HG02938 (cell line): ENCODE measurements around the gene PITRM1.

Experiments
- ATAC-seq: cut with Tn5 transposase; IDR thresholded peaks from one replicate; pipeline ENCODE4 v1.9.1; 2021; ENCODE audit warnings: mild to moderate bottlenecking, moderate library complexity; ENCODE audit not compliant: unreplicated experiment

Gene PITRM1

DNA sequence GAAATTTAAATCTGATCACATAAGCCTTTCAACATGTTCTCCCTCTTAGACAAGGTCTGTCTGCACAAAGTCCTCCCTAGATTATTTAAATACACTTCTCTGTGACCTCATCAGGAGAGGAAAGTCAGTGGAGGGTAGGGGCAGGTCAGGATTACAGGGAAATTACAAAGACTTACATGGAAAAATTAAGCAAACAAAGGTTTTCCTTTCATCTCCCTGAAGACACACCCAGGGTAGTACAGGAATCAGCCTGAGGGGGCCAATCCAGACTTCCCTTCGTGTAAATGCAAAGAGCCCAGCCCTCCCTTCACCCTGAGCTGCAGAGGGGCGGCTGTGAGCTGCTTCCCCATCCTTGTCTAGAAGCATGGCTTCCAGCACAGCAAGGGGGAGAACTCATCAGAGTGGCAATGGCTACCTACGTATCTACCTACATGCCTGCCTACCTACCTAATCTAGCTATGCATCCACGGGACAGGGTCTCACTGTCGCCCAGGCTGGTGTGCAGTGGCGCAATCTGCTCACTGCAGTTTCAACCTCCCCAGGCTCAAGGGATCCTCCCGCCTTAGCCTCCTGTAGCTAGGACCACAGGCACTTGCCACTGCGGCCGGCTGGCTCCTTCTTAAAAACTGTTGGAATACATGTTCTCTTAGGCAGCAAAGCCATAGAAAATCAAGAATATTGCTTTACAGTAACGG lies 33.2 kb downstream of the PITRM1 start:
- ATAC-seq = no peak

DNA sequence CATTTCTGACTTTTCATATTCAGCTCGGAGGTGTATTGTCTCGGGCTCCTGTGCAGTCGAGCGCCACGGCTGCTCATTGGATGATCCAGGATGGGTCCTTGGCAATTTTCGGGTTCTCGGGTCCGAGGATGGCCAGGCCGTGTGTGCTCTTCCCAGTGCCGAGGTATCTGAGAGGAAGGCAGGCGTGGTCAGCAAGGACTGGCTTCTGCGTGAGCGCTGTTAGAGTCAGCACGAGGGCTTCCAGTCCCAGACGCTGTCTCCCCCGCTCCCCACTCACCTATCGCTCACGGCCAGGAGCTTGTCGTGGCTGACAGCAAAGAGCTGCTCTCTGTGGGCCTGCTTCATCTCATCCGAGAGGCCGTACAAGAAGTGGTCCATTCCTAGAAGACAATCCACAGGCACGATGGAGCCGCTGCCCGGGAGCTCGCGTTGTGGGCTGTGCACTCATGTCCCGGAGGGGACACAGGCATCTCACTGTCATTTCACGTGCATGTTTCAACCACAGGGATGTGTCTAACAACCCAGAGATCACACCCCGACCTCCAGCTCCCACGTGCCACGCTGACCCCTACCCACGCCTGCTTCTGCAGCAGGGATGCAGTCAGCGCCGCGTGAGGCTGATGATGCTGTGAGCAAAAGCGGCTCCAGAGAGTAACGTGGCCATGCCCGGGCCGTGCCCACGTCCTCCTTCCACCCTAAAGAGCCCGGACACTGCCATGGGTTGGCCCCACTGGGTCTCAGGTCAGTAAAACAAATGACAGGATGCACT lies 34.4 kb downstream of the PITRM1 start:
- no peak for ATAC-seq

- no peak for ATAC-seq
Observed at GRCh38 chr10:3136763-3137611, 35.6 kb downstream of the PITRM1 start.

GRCh38 chr10:3136336-3136735 lies 36.2 kb downstream of the PITRM1 start:
- ATAC-seq = no peak

DNA sequence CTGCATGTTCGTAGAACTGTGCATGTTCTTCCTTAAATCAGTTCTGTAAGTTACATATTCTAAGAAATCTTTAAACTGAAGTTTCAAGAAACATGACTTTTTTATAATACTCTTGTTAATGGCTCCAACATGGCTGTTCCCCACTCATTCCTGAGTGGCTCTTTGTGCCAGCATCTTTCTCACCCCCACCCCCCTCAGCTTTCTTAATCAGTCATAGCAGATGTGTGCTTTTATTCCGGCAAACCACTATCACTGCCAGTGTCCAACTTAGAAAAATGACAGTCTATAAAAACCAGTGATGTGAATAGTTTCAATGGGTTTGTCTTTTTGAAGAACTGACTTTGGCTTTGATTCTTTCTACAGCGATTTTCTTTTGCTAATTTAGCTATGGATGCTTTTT lies 37.6 kb downstream of the PITRM1 start:
- no peak for ATAC-seq

GRCh38 chr10:3133948-3134347 lies 38.6 kb downstream of the PITRM1 start:
- ATAC-seq = no peak

- ATAC-seq = no peak
Observed at GRCh38 chr10:3132036-3133025, 40.3 kb downstream of the PITRM1 start.

DNA sequence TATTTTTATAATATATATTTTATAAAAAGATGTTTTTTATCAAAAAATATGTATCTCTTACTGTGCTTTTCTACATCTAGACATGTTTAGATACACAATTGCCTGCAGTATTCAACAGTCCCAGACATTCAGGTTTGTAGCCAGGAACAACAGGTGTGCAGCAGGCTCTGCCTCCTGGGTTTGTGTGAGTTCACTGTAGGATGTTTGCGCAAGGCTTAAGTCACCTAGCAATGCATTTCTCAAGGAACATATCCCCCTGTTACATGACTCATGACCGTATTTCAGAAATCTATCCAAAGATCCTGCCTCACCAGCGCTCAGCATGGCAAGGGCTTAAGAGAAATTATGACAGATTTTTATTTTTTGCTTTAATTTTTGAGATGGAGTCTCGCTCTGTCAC lies 41.5 kb downstream of the PITRM1 start:
- ATAC-seq = no peak

GRCh38 chr10:3129581-3130340 lies 42.8 kb downstream of the PITRM1 start:
- ATAC-seq = no peak

GRCh38 chr10:3128379-3129130 lies 44.0 kb downstream of the PITRM1 start:
- no peak for ATAC-seq

DNA sequence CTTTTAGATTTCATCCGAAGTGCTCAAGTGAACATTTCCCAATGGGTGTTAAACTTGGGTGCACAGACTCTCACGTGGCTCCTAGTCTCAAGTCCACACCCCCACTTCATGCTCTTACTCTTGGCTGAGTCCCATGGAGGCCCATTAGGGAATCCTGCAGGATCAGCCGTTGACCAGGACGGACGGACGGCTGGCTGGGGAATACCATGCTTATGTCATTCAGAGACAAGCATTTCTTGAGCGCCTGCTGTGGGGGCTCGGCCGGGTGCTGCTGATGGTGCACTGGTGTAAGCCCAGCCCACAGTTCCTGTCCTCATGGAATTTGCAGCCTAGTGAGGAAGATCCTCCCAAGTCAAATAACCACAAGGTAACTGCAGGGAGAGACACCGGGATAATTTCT lies 44.7 kb downstream of the PITRM1 start:
- no peak for ATAC-seq

DNA sequence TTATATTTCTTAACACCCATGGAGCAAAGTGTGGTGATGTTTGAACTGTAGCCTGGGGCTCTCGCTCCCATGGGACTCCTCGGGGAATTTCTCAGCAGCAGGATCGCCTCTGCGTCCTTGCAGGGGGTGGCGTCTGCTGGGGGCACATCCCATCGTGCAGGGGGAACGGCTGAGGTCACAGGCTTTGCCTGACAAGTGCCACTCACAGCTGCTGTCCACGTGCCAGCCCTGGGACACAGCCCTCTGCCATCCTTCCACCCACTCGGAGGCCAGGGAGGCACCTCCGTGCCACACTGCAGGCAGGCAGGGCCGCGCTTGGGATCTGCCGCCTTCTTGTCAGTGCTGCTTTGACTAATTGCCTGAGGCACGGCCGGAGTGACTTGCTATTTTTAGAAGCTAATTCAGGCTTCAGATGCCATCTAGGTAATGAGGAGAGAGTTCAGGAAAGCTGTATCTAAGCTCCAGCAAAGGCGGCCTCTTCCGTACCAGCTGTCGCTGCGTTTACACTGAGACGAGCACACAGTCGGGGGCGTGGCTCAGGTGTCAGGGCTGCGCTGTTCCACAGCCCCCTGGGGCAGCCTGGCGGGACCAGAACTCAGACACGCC lies 45.7 kb downstream of the PITRM1 start:
- no peak for ATAC-seq

DNA sequence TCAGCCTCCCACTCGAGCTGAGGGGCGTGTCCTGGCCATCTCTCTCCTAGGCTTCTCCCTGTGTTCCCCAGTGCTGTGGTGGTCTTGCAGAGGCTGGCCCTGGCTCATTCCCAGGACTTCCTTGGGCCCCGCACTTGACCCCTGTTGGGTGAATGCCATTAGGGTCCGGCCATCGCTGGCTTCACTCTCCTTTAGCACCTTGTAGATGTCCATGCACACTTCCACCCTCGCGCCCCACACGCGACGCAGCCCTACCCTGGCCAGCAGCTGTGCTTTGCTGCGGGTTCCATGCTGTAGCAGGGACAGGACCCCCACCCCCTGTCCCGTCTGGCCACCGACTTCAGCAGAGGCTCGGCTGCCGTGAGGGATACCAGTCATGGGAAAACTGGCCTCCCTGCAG lies 46.3 kb downstream of the PITRM1 start:
- no peak for ATAC-seq

DNA sequence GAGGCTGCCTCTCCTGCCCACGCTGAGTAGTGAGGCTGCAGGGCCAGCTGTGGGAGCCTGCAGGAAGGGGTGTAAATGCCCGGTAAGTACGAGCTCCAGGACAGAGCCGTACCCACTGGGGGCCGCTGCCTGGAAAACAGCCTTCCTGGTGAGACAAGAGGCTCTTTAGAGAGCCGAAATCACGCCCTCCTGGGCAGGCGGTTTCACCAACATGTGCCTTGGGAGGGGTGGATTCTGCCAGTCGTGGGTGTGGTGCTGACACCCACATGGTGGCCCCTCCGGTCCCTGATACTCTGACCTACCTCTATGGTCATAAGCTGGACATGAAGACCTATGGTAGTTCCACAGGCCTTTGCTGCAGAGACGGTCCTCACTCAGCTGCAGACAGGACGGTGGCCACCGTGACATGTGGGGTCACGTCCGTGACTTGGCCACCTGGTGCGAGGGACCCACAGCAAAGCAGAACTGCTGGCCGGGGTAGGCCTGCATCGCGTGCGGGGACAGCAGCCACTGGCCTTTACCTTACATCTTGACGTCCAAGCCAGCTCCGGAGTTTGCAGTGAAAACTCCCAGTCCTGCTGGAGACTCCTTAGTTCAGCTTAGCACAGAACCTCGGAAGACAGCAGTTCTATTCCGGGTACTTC lies 46.9 kb downstream of the PITRM1 start:
- no peak for ATAC-seq

DNA sequence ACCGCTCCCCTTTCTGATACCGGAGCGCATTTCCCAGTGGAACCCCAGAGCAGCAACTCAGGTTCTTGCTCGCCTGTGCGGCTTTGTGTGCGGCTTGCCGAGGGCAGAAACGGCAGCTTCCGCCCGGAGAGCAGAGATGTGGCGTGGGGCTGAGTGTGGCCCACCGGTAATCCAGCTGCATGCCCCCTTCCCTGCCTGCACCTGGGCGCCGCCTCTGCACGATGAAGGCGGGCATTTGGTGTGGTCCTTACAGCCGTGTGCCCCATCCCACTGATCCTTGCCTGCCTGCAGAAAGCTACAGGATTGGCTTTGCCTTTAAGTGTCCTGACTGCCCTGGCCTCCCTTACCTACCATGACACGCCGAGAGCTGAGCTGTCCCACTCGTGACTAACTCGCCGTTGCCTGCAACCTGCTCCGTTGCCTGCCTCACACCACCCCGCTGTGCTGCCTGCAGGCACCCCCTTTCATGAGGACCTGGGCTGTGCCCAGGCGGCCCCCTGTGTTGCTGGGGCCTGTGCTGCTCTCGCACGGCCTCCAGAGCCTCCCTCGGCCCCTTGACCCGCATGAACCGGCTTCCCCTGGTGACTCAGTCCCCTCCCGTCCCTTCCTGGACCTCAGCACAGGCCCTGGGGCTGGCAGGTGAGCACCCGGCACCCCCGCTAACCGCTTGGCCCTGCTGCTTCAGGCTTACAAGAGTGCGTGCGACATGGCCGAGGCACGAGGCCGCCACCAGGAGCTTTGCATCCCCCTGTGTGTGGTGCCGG lies 48.0 kb downstream of the PITRM1 start:
- no peak for ATAC-seq

GRCh38 chr10:3123571-3124411 lies 48.8 kb downstream of the PITRM1 start:
- no peak for ATAC-seq
